Right cardiac atrium (tissue), 5 donors: ENCODE data around the gene TXK. TPM values are rescaled to one million over a fixed set of nuclear protein-coding genes. Genes with fewer than 3 reads are reported as not detected.
A peak's percentile ranks its signal among the peaks of the same experiment; 100 is the strongest.

ENCODE experiments used
- ATAC-seq, 2 donors: fragments of 200-7000 bp; cut with Tn5 transposase; one replicate each; pipeline versions ENCODE4 v1.8.0 to v1.9.1; 2020; ENCODE audit warnings: moderate library complexity in 2 of 2, mild to moderate bottlenecking in 1 of 2
- DNase-seq, 3 donors: peaks; one replicate each; pipeline ENCODE4 v3.0.0-alpha.2; 2020
- H3K27ac ChIP-seq: one replicate; pipeline ENCODE4 v1.5.1; 2013; ENCODE audit warnings: mild to moderate bottlenecking, low read length, control low read depth, moderate library complexity
- H3K27me3 ChIP-seq: one replicate; pipeline ENCODE4 v1.6.1; 2013; ENCODE audit not compliant: control insufficient read depth, insufficient read depth
- H3K4me1 ChIP-seq: one replicate; pipeline ENCODE4 v1.6.1; 2013; ENCODE audit warnings: low read length; ENCODE audit not compliant: control insufficient read depth, insufficient read depth
- H3K4me3 ChIP-seq: one replicate; pipeline ENCODE4 v1.5.1; 2013; ENCODE audit warnings: low read length, control low read depth
- H3K9me3 ChIP-seq: one replicate; pipeline ENCODE4 v1.6.1; 2013; ENCODE audit warnings: low read length; ENCODE audit not compliant: control insufficient read depth
- WGBS: extraction: QIAGEN DNeasy Blood & Tissue Kit; methylation state at CpG from one replicate; pipeline ENCODE4 v1.1.7; 2013; 5-methylcytosine and 5-hydroxymethylcytosine counted together
- intact Hi-C, 4 donors: fragments of 100-400 bp; cut with DNase I; formaldehyde crosslinking; loops; one replicate each; pipeline versions ENCODE4 v1.11.0 to v1.14.0; 2022 to 2023
- polyA plus RNA-seq: library from polyadenylated mRNA; stranded (reverse); fragments of 200-250 nt; gene quantifications from one replicate; pipeline ENCODE4 v1.2.3, GENCODE V29; 2013
- total RNA-seq, 4 donors: library from RNA; stranded (reverse); fragmentation: NEBNext Ultra II Directional; extraction: Animal tissue kit (Norgen Biotek cat#: 25700); gene quantifications; one replicate each; pipeline ENCODE4 v1.2.1, GENCODE V29; 2021
- donor health status: healthy with polysubstance abuse.
- donor health status: DM: no; HTN: yes; CAD: no.
- donor health status: DM: no; HTN: no; CAD: no.
- donor health status: DM: no; HTN: yes; CAD: no; lungs with severe emphysema.
- donor health status: DM: yes; HTN: yes; CAD: no.

The TXK gene
- total and polyA plus RNA-seq, 5 donors: 0.14 to 1.8 (median 0.71) TPM

DNA sequence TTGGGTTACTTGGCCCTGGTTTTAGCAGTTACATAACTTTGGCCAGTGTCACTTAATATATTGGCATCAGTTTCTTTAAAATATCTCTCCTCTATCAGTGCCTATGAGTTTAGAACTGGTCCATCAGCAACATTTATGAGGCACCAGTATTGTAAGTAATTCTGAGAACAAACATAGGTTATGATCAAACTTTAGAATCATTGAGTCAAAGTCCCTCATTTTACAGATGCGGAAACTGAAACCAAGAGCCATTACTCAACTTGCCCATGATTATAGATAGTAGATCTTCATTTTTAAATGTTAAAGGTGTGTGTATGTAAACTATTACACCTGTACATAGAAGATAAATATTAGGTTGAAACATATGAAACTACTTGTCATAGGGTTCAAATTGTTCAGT lies 113.0 kb downstream of the TXK start:
- DNase-seq: no peak
- Histone ChIP-seq H3K4me1 (no peaks in the 10 kb centered on the region), H3K27ac (no peak overlapping the region), H3K27me3 (no peaks in the 10 kb centered on the region), H3K9me3 (no peaks in the 10 kb centered on the region), H3K4me3 (no peak overlapping the region)
- intact Hi-C loops: no loop called here
- WGBS: 95% methylated on average over 1 of the region's 1 CpG
- no peak for ATAC-seq

DNA sequence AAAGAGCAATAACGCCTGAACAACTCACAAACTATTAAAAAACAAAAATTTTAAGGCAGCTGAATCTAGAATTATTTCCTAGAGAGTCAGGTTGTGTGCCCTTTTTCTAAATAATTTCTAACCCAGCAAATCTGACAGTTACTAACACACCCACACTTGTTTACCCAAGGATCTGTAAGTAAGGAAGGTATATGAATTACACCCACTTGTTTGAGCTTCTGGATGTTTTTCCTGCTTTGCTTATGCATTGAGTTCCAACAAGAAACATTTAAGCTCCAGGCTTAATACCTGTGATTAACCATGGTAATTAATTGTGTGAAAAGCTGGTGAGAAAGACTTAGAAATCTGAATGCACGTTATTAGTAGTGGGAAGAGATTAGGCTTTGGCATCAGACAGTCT lies 115.9 kb downstream of the TXK start:
- intact Hi-C loops: no loop called here
- H3K9me3 ChIP-seq: no peaks in the 10 kb centered on the region
- H3K4me1 ChIP-seq: no peaks in the 10 kb centered on the region
- no peak overlapping the region for H3K27ac ChIP-seq
- DNase-seq: no peak
- 74% methylated on average over 2 of the region's 2 CpGs for WGBS
- ATAC-seq: no peak
- H3K27me3 ChIP-seq: no peaks in the 10 kb centered on the region
- H3K4me3 ChIP-seq: no peak overlapping the region

DNA sequence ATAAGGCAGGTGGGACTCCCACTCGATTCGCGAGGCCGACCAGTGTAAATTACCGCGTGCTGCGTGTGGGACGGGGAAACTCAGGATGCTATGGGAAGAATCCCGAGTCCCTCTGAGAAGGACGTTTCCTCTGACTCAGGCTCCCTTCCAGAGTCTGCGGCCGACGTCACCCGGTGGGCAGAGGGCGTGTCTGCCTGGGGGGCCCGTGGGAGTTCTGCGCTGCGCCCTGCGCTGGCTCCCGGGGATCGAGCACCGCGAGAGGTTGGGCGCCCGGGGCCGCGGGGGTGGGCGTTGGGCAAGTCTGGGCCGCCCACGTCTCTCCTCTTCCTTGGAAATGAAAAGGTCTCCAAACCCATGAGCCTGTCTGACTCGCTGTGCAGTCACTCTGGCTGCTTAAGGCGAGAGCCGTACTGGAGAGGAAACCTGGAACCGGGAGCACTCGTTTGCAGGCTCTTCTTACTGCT lies 116.9 kb downstream of the TXK start:
- intact Hi-C loops: no loop called here
- H3K4me3 ChIP-seq: peak overlapping the region; percentile 60
- H3K27ac ChIP-seq: no peak overlapping the region
- H3K9me3 ChIP-seq: no peaks in the 10 kb centered on the region
- H3K4me1 ChIP-seq: no peaks in the 10 kb centered on the region
- ATAC-seq (peak; percentile 64 to 85), DNase-seq (peak; percentile 56 to 76 (median 61))
- H3K27me3 ChIP-seq: no peaks in the 10 kb centered on the region
- 1% methylated on average over 35 of the region's 35 CpGs for WGBS

Other genes with a start within 250 kb of the TXK start
- 1 to 10 TPM; 6.2 to 8.8 (median 6.9) TPM for gene NFXL1, start 219.7 kb downstream of the TXK start, total RNA-seq
- gene NFXL1, start 219.7 kb downstream of the TXK start, polyA plus RNA-seq: 3.1 TPM
- under 1 TPM in 1 of 4 donors, not detected in 3; 0.42 TPM for gene CNGA1, start 117.6 kb downstream of the TXK start, total RNA-seq
- 0.48 TPM for gene CNGA1, start 117.6 kb downstream of the TXK start, polyA plus RNA-seq
- gene NIPAL1, start 117.5 kb downstream of the TXK start, total RNA-seq: under 1 TPM; 0.23 to 0.92 (median 0.48) TPM
- 0.20 TPM for gene NIPAL1, start 117.5 kb downstream of the TXK start, polyA plus RNA-seq
- 1 to 10 TPM; 1.5 to 3.7 (median 2.0) TPM for gene TEC, start 135.6 kb upstream of the TXK start, total RNA-seq
- 0.84 TPM for gene TEC, start 135.6 kb upstream of the TXK start, polyA plus RNA-seq
- gene SLAIN2, start 207.3 kb upstream of the TXK start, total RNA-seq: 100 to 1,000 TPM; 119 to 123 (median 120) TPM
- gene SLAIN2, start 207.3 kb upstream of the TXK start, polyA plus RNA-seq: 46.1 TPM